GM20000 (cell line): Measurements from ENCODE around the gene SGCB.
"Not testable (repeated sequence)": the region's sequence is repeated elsewhere in the genome, so short reads cannot be mapped to it uniquely, and the experiment has no call there.

ENCODE experiments used
- DNase-seq: peaks from one replicate; pipeline ENCODE4 v3.0.0; 2012; ENCODE audit warnings: low spot score
- TF ChIP-seq, protein P1 (sequence below): IDR thresholded peaks from 2 replicates; pipeline ENCODE4 v1.5.1; 2012; ENCODE audit warnings: mild to moderate bottlenecking, control low read depth; ENCODE audit errors: extremely low read depth, missing control alignments

SGCB gene, protein sequence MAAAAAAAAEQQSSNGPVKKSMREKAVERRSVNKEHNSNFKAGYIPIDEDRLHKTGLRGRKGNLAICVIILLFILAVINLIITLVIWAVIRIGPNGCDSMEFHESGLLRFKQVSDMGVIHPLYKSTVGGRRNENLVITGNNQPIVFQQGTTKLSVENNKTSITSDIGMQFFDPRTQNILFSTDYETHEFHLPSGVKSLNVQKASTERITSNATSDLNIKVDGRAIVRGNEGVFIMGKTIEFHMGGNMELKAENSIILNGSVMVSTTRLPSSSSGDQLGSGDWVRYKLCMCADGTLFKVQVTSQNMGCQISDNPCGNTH

DNA sequence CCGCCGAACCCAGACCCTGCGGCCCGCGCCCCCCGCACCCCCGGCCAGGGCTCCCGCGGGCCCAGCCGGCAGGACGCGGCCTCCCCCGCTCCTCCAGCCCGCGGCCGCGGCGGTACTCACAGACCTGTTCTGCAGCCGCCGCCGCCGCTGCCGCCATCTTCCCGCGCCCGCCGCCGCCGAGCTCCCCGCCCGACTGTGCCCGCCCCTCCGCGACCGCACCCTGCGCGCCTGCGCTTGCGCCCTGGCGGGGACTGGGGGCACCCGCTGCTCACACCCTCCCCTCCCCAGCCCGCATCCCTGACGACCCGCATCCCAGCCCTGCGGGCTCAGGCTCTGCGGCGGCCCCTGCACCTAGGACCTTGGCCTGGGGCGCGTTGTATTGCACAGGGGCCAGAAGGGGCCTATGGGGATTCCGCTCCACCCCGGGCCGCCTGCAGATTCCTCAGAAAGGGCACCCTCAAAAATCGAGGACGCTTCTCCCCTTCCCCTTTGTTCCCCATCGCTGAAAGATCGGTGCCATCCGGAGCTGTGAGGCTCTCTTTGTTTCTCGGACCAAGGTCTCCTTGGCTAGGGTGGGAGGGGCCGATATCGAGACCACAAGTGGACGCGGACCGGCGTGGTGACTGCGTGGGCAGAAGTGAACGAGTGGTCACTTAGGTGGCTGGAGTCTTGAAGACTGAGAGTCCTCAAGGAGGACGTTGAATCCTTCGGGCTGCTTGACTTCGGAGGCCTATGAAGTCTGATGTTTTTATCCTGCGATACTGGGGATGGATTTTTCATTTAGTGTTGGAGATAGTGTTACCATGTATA, at the start of gene SGCB:
Gene SGCB, minus strand, starts transcription at position 197 of the 810 bp plus-strand sequence. Its CDS starts 40 bp downstream, at position 157.
- peak; percentile 85 for DNase-seq
- TF ChIP-seq, protein P1, sequence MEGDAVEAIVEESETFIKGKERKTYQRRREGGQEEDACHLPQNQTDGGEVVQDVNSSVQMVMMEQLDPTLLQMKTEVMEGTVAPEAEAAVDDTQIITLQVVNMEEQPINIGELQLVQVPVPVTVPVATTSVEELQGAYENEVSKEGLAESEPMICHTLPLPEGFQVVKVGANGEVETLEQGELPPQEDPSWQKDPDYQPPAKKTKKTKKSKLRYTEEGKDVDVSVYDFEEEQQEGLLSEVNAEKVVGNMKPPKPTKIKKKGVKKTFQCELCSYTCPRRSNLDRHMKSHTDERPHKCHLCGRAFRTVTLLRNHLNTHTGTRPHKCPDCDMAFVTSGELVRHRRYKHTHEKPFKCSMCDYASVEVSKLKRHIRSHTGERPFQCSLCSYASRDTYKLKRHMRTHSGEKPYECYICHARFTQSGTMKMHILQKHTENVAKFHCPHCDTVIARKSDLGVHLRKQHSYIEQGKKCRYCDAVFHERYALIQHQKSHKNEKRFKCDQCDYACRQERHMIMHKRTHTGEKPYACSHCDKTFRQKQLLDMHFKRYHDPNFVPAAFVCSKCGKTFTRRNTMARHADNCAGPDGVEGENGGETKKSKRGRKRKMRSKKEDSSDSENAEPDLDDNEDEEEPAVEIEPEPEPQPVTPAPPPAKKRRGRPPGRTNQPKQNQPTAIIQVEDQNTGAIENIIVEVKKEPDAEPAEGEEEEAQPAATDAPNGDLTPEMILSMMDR: no peak

DNA sequence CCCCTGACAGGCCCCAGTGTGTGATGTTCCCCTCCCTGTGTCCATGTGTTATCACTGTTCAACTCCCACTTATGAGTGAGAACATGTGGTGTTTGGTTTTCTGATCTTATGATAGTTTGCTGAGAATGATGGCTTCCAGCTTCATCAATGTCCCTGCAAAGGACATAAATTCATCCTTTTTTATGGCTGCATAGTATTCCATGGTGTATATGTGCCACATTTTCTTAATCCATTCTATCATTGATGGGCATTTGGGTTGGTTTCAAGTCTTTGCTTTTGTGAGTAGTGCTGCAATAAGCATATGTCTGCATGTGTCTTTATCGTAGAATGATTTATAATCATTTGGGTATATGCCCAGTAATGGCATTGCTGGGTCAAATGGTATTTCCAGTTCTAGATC, 48.3 kb upstream of the SGCB start:
- DNase-seq: not testable (repeated sequence)

DNA sequence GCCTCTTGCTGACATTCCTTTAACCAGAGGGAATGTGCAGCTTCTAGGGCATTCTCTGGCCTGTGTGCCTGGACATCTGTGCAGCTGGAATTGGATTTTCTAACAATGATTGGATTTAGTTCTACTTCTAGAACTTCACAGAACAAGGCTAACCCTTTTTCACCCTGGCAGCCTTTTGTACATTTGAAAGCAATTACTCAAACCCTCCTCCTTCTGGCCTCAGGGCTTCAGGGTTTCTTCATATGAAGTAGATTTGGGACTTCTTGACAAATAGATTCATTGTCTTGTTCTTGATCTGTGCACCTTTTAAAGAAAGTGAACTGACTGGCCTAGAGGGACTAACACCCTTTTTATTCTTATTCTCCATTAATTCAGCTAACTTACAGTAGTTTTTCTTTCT, 43.1 kb upstream of the SGCB start:
- TF ChIP-seq, protein P1: no peak
- DNase-seq: no peak

DNA sequence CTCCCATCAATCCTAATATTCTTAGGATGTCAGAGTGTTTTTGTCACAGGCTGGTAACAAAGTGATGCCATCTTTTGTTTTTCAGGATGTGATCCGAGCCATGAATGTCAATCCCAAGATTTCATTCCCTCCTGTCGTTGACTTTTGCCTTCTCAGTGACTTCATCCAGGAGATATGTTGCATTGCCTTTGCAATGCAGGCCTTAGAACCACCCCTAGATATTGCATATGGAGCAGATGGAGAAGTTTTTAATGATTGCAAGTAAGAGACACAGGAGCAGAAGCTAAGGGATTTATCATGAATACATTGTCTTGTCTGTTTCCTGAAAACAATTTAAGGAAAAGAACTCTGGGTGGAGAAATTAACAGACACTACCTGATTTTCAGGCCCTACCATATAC, 41.6 kb upstream of the SGCB start:
- no peak for DNase-seq
- TF ChIP-seq, protein P1: no peak

DNA sequence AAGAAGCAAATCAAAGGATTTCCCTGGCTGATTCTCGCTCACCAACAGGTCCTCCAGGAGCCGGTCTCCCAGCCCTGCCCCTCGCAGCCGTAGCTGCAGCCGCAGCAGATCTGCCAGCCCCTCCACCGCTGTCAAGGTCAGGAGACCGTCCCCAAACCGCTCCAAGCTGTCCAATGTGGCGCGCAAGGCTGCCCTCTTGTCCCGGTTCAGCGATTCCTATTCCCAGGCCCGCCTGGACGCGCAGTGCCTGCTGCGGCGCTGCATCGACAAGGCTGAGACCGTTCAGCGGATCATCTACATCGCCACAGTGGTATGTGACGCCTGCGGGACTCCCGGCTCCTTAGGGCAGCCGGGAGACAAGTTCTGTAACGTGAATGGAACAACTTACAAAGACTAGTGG, 38.6 kb upstream of the SGCB start:
- no peak for DNase-seq

DNA sequence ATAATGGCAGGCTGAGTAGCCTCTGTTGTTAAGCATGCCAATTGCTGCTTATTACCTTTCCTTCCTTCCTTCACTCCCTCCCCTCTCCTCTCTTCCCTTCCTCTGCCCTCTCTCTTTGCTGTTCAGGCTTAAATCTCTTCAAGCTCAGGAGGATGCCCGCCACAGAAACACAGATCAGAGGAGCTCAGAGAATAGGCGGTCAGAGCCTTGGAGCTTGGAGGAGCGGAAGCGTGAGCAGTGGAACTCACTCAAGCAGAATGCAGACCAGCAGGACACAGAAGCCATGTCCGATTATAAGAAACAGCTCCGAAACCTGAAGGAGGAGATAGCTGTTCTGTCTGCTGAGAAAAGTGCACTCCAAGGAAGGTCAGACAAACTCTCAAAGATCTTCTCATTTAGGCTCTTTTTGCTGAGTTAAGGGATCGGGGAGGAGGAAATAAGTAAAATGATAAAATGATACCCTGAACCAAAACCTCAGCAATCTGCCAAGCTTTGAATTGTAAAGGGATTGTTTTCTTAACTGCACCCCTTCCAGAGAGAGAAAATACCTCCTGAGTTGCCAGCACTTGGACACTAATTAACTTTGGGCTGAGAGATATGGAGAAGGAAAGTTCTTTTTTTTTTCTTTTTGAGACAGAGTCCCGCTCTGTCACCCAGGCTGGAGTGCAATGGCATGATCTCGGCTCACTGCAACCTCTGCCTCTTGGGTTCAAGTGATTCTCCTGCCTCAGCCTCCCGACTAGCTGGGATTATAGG, 33.9 kb upstream of the SGCB start:
- no peak for DNase-seq

More for the DNA sequence above, 38.6 kb upstream of the SGCB start:
- TF ChIP-seq, protein P1: no peak

DNA sequence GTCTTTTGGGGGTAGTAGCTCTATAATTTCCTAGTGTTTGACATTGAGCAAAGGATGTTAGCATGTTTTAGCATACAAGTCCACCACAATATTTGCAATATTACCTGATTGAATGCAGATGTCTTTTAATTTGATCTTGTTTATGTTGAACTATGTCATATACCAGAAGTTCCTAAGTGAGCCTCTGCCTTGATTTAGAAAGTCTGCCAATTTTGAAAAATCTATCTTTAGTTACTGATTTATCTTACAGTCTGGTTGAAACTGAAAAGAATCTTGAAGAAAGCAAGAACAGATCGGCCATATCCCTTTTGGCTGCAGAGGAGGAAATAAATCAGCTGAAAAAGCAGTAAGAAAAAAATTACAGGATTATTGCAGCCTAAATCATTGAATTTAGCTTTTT, 31.5 kb upstream of the SGCB start:
- no peak for DNase-seq
- TF ChIP-seq, protein P1: no peak

More for the DNA sequence above, 33.9 kb upstream of the SGCB start:
- TF ChIP-seq, protein P1: no peak
